GM18858 (cell line): ENCODE measurements around the gene HPS1.

Source experiments
- ATAC-seq: cut with Tn5 transposase; IDR thresholded peaks from one replicate; pipeline ENCODE4 v1.9.1; 2021; ENCODE audit not compliant: unreplicated experiment

HPS1 gene

GRCh38 chr10:98465866-98466265, 19.1 kb upstream of the HPS1 start:
- ATAC-seq, result no peak

- no peak for ATAC-seq
Observed at GRCh38 chr10:98463976-98464754, 17.4 kb upstream of the HPS1 start.

- ATAC-seq, result no peak
Observed at GRCh38 chr10:98463016-98463415, 16.3 kb upstream of the HPS1 start.

- no peak for ATAC-seq
Observed at GRCh38 chr10:98461500-98461842, 14.7 kb upstream of the HPS1 start.

GRCh38 chr10:98460837-98461499, 14.2 kb upstream of the HPS1 start:
- no peak for ATAC-seq

- ATAC-seq, result no peak
Observed at GRCh38 chr10:98458809-98459784, 12.4 kb upstream of the HPS1 start.

GRCh38 chr10:98457721-98458120, 11.0 kb upstream of the HPS1 start:
- no peak for ATAC-seq

- no peak for ATAC-seq
Observed at GRCh38 chr10:98456686-98457482, 10.1 kb upstream of the HPS1 start.

- ATAC-seq, result no peak
Observed at GRCh38 chr10:98456043-98456570, 9.4 kb upstream of the HPS1 start.

- ATAC-seq, result no peak
Observed at GRCh38 chr10:98453729-98454128, 7.0 kb upstream of the HPS1 start.

GRCh38 chr10:98450618-98451017, 3.9 kb upstream of the HPS1 start:
- no peak for ATAC-seq

GRCh38 chr10:98449287-98449686, 2.6 kb upstream of the HPS1 start:
- ATAC-seq, result no peak

GRCh38 chr10:98446151-98446660, 529 bp downstream of the HPS1 start:
- ATAC-seq, result peak; percentile 8

GRCh38 chr10:98445200-98445812, 1.4 kb downstream of the HPS1 start:
- no peak for ATAC-seq

GRCh38 chr10:98444314-98445006, 2.3 kb downstream of the HPS1 start:
- ATAC-seq, result peak; percentile 32

GRCh38 chr10:98438715-98439114, 8.0 kb downstream of the HPS1 start:
- no peak for ATAC-seq

- no peak for ATAC-seq
Observed at GRCh38 chr10:98436704-98437103, 10.0 kb downstream of the HPS1 start.

- no peak for ATAC-seq
Observed at GRCh38 chr10:98435178-98435577, 11.6 kb downstream of the HPS1 start.
